GM21423 (cell line): Measurements from ENCODE around the gene PCED1B.
"Not testable (repeated sequence)": the region's sequence is repeated elsewhere in the genome, so short reads cannot be mapped to it uniquely, and the experiment has no call there.

Experiments used
- ATAC-seq: cut with Tn5 transposase; IDR thresholded peaks from one replicate; pipeline ENCODE4 v1.9.1; 2021; ENCODE audit warnings: mild to moderate bottlenecking, moderate library complexity; ENCODE audit not compliant: unreplicated experiment

Gene PCED1B

GRCh38 chr12:47268501-47269454 is 189.4 kb downstream of the PCED1B start:
- ATAC-seq, result peak; percentile 84

GRCh38 chr12:47269916-47270315 is 190.5 kb downstream of the PCED1B start:
- ATAC-seq, result no peak

GRCh38 chr12:47270782-47271664 is 191.6 kb downstream of the PCED1B start:
- ATAC-seq, result no peak

GRCh38 chr12:47271800-47272239 is 192.4 kb downstream of the PCED1B start:
- no peak for ATAC-seq

- ATAC-seq, result no peak
Measured at GRCh38 chr12:47272412-47273190, 193.2 kb downstream of the PCED1B start.

- ATAC-seq, result no peak
Measured at GRCh38 chr12:47273191-47273626, 193.8 kb downstream of the PCED1B start.

GRCh38 chr12:47274760-47275159 is 195.3 kb downstream of the PCED1B start:
- ATAC-seq, result no peak

GRCh38 chr12:47276253-47276620 is 196.8 kb downstream of the PCED1B start:
- ATAC-seq, result no peak

GRCh38 chr12:47276621-47277309 is 197.3 kb downstream of the PCED1B start:
- peak; percentile 94 for ATAC-seq

GRCh38 chr12:47277972-47278448 is 198.6 kb downstream of the PCED1B start:
- ATAC-seq, result no peak

GRCh38 chr12:47279758-47280157 is 200.3 kb downstream of the PCED1B start:
- not testable (repeated sequence) for ATAC-seq

GRCh38 chr12:47280543-47281300 is 201.3 kb downstream of the PCED1B start:
- ATAC-seq, result no peak

GRCh38 chr12:47281667-47282171 is 202.3 kb downstream of the PCED1B start:
- ATAC-seq, result no peak

- ATAC-seq, result no peak
Measured at GRCh38 chr12:47282206-47282605, 202.8 kb downstream of the PCED1B start.
